Measurements from ENCODE around the gene NCAPG2.
"Not testable (repeated sequence)": the region's sequence is repeated elsewhere in the genome, so short reads cannot be mapped to it uniquely, and the experiment has no call there.

The NCAPG2 gene

GRCh38 chr7:158706710-158707590 lies 2.3 kb upstream of the NCAPG2 start:
- Histone ChIP-seq H3K27me3 (ENCODE audit: low read depth) (no peaks in the 10 kb centered on the region), H3K36me3 (replicated peaks) (peaks cover 10% of the 10 kb centered on the region), H3K4me1 (peaks cover 14% of the 10 kb centered on the region), H3K9me3 (no peaks in the 10 kb centered on the region; the same call in 1 of the 2 replicates), H3K4me3 (no peak overlapping the region)
- in situ Hi-C loops (cut with MboI; ENCODE audit: low sequenced_read_pairs): no loop called here
- no peak for DNase-seq (ENCODE audit: low spot score in 2 of 2)

GRCh38 chr7:158706273-158706704 lies 1.7 kb upstream of the NCAPG2 start:
- in situ Hi-C loops (cut with MboI; ENCODE audit: low sequenced_read_pairs): no loop called here
- Histone ChIP-seq H3K4me1 (peaks cover 14% of the 10 kb centered on the region), H3K4me3 (no peak overlapping the region), H3K9me3 (no peaks in the 10 kb centered on the region; the same call in 1 of the 2 replicates), H3K27me3 (ENCODE audit: low read depth) (no peaks in the 10 kb centered on the region), H3K36me3 (replicated peaks) (peaks cover 17% of the 10 kb centered on the region)
- DNase-seq (ENCODE audit: low spot score in 2 of 2): no peak

GRCh38 chr7:158705234-158705850 lies 738 bp upstream of the NCAPG2 start:
- no peak for DNase-seq (ENCODE audit: low spot score in 2 of 2)
- Histone ChIP-seq H3K9me3 (no peaks in the 10 kb centered on the region; the same call in 1 of the 2 replicates), H3K4me1 (peaks cover 14% of the 10 kb centered on the region), H3K36me3 (replicated peaks) (peaks cover 27% of the 10 kb centered on the region), H3K27me3 (ENCODE audit: low read depth) (no peaks in the 10 kb centered on the region), H3K4me3 (peak overlapping the region; percentile 99)
- in situ Hi-C loops (cut with MboI; ENCODE audit: low sequenced_read_pairs): no loop called here

- Histone ChIP-seq H3K36me3 (replicated peaks) (peaks cover 41% of the 10 kb centered on the region), H3K4me3 (peak overlapping the region; percentile 99), H3K4me1 (peaks cover 14% of the 10 kb centered on the region)
- H3K9me3 ChIP-seq; in situ Hi-C loops (cut with MboI; ENCODE audit: low sequenced_read_pairs); DNase-seq (ENCODE audit: low spot score in 2 of 2); H3K27me3 ChIP-seq (ENCODE audit: low read depth): not testable (repeated sequence)
Observed at GRCh38 chr7:158703679-158704523, 703 bp downstream of the NCAPG2 start.

- no peaks in the 10 kb centered on the region for H3K27me3 ChIP-seq (ENCODE audit: low read depth)
- peak overlapping the region; percentile 99 for H3K4me3 ChIP-seq
- DNase-seq (ENCODE audit: low spot score in 2 of 2): no peak
- H3K36me3 ChIP-seq (replicated peaks): peaks cover 50% of the 10 kb centered on the region
- H3K9me3 ChIP-seq: no peaks in the 10 kb centered on the region; the same call in 1 of the 2 replicates
- in situ Hi-C loops (cut with MboI; ENCODE audit: low sequenced_read_pairs): no loop called here
- H3K4me1 ChIP-seq: peaks cover 14% of the 10 kb centered on the region
Observed at GRCh38 chr7:158702944-158703343, 1.7 kb downstream of the NCAPG2 start.

- Histone ChIP-seq H3K36me3 (replicated peaks) (peaks cover 56% of the 10 kb centered on the region), H3K9me3 (no peaks in the 10 kb centered on the region), H3K4me3 (no peak overlapping the region), H3K27me3 (ENCODE audit: low read depth) (no peaks in the 10 kb centered on the region), H3K4me1 (peaks cover 14% of the 10 kb centered on the region)
- no peak for DNase-seq (ENCODE audit: low spot score in 2 of 2)
- in situ Hi-C loops (cut with MboI; ENCODE audit: low sequenced_read_pairs): no loop called here
Observed at GRCh38 chr7:158702196-158702595, 2.4 kb downstream of the NCAPG2 start.

GRCh38 chr7:158700008-158700407 lies 4.6 kb downstream of the NCAPG2 start:
- DNase-seq (ENCODE audit: low spot score in 2 of 2): no peak
- in situ Hi-C loops (cut with MboI; ENCODE audit: low sequenced_read_pairs): no loop called here
- no peaks in the 10 kb centered on the region for H3K9me3 ChIP-seq
- H3K4me3 ChIP-seq: no peak overlapping the region
- H3K4me1 ChIP-seq: peaks cover 14% of the 10 kb centered on the region
- no peaks in the 10 kb centered on the region for H3K27me3 ChIP-seq (ENCODE audit: low read depth)
- peaks cover 78% of the 10 kb centered on the region for H3K36me3 ChIP-seq (replicated peaks)

GRCh38 chr7:158699341-158699740 lies 5.3 kb downstream of the NCAPG2 start:
- Histone ChIP-seq H3K27me3 (ENCODE audit: low read depth) (no peaks in the 10 kb centered on the region), H3K9me3 (no peaks in the 10 kb centered on the region), H3K4me1 (peaks cover 14% of the 10 kb centered on the region), H3K36me3 (replicated peaks) (peaks cover 80% of the 10 kb centered on the region), H3K4me3 (no peak overlapping the region)
- DNase-seq (ENCODE audit: low spot score in 2 of 2): no peak
- in situ Hi-C loops (cut with MboI; ENCODE audit: low sequenced_read_pairs): no loop called here

GRCh38 chr7:158698657-158699195 lies 5.9 kb downstream of the NCAPG2 start:
- no peak for DNase-seq (ENCODE audit: low spot score in 2 of 2)
- H3K27me3 ChIP-seq (ENCODE audit: low read depth): no peaks in the 10 kb centered on the region
- peaks cover 14% of the 10 kb centered on the region for H3K4me1 ChIP-seq
- H3K36me3 ChIP-seq (replicated peaks): peaks cover 86% of the 10 kb centered on the region
- no peak overlapping the region for H3K4me3 ChIP-seq
- in situ Hi-C loops (cut with MboI; ENCODE audit: low sequenced_read_pairs): no loop called here
- no peaks in the 10 kb centered on the region for H3K9me3 ChIP-seq

GRCh38 chr7:158697597-158697996 lies 7.0 kb downstream of the NCAPG2 start:
- in situ Hi-C loops (cut with MboI; ENCODE audit: low sequenced_read_pairs); H3K27me3 ChIP-seq (ENCODE audit: low read depth); H3K4me1 ChIP-seq; H3K9me3 ChIP-seq; DNase-seq (ENCODE audit: low spot score in 2 of 2); H3K4me3 ChIP-seq: not testable (repeated sequence)
- peaks cover 90% of the 10 kb centered on the region for H3K36me3 ChIP-seq (replicated peaks)

- in situ Hi-C loops (cut with MboI; ENCODE audit: low sequenced_read_pairs): no loop called here
Observed at GRCh38 chr7:158695726-158696452, 8.7 kb downstream of the NCAPG2 start.

GRCh38 chr7:158695056-158695455 lies 9.5 kb downstream of the NCAPG2 start:
- H3K9me3 ChIP-seq: no peaks in the 10 kb centered on the region
- H3K4me3 ChIP-seq: no peak overlapping the region
- H3K36me3 ChIP-seq (replicated peaks): peaks cover 91% of the 10 kb centered on the region
- H3K4me1 ChIP-seq: no peaks in the 10 kb centered on the region
- no peaks in the 10 kb centered on the region for H3K27me3 ChIP-seq (ENCODE audit: low read depth)
- in situ Hi-C loops (cut with MboI; ENCODE audit: low sequenced_read_pairs): no loop called here
- no peak for DNase-seq (ENCODE audit: low spot score in 2 of 2)

More at GRCh38 chr7:158695726-158696452, 8.7 kb downstream of the NCAPG2 start:
- no peak for DNase-seq (ENCODE audit: low spot score in 2 of 2)
- H3K27me3 ChIP-seq (ENCODE audit: low read depth): no peaks in the 10 kb centered on the region
- no peak overlapping the region for H3K4me3 ChIP-seq
- peaks cover 91% of the 10 kb centered on the region for H3K36me3 ChIP-seq (replicated peaks)
- H3K9me3 ChIP-seq: no peaks in the 10 kb centered on the region
- H3K4me1 ChIP-seq: no peaks in the 10 kb centered on the region

- in situ Hi-C loops (cut with MboI; ENCODE audit: low sequenced_read_pairs): no loop called here
- no peaks in the 10 kb centered on the region for H3K9me3 ChIP-seq
- H3K27me3 ChIP-seq (ENCODE audit: low read depth): no peaks in the 10 kb centered on the region
- no peaks in the 10 kb centered on the region for H3K4me1 ChIP-seq
- H3K36me3 ChIP-seq (replicated peaks): peaks cover 91% of the 10 kb centered on the region
- no peak overlapping the region for H3K4me3 ChIP-seq
- DNase-seq (ENCODE audit: low spot score in 2 of 2): no peak
Observed at GRCh38 chr7:158694650-158695049, 10.0 kb downstream of the NCAPG2 start.

All from HAP-1 (cell line).